DMS 273 (cell line): ENCODE results near the gene ARHGAP15.

Source experiments
- DNase-seq: peaks from one replicate; lab custom pipeline; 2025; ENCODE audit not compliant: unreplicated experiment; lab: John Stamatoyannopoulos, UW

The ARHGAP15 gene

GRCh38 chr2:143564419-143564818 is 435.2 kb downstream of the ARHGAP15 start:
- DNase-seq, result no peak

- DNase-seq, result no peak
Observed at GRCh38 chr2:143571747-143572146, 442.5 kb downstream of the ARHGAP15 start.

- no peak for DNase-seq
Observed at GRCh38 chr2:143572421-143572820, 443.2 kb downstream of the ARHGAP15 start.

GRCh38 chr2:143574069-143574468 is 444.9 kb downstream of the ARHGAP15 start:
- DNase-seq, result peak; percentile 7

GRCh38 chr2:143575340-143575739 is 446.1 kb downstream of the ARHGAP15 start:
- peak; percentile 44 for DNase-seq

- no peak for DNase-seq
Observed at GRCh38 chr2:143577489-143577888, 448.3 kb downstream of the ARHGAP15 start.

GRCh38 chr2:143579456-143579855 is 450.2 kb downstream of the ARHGAP15 start:
- no peak for DNase-seq

GRCh38 chr2:143581134-143581533 is 451.9 kb downstream of the ARHGAP15 start:
- no peak for DNase-seq

- DNase-seq, result peak; percentile 55
Observed at GRCh38 chr2:143582046-143582747, 453.0 kb downstream of the ARHGAP15 start.

- no peak for DNase-seq
Observed at GRCh38 chr2:143584936-143585335, 455.7 kb downstream of the ARHGAP15 start.

- DNase-seq, result no peak
Observed at GRCh38 chr2:143586119-143586518, 456.9 kb downstream of the ARHGAP15 start.

GRCh38 chr2:143588746-143589145 is 459.5 kb downstream of the ARHGAP15 start:
- no peak for DNase-seq

GRCh38 chr2:143594161-143594560 is 464.9 kb downstream of the ARHGAP15 start:
- no peak for DNase-seq

- DNase-seq, result no peak
Observed at GRCh38 chr2:143594745-143595144, 465.5 kb downstream of the ARHGAP15 start.

GRCh38 chr2:143600116-143600515 is 470.9 kb downstream of the ARHGAP15 start:
- DNase-seq, result no peak

- no peak for DNase-seq
Observed at GRCh38 chr2:143601828-143602227, 472.6 kb downstream of the ARHGAP15 start.

- no peak for DNase-seq
Observed at GRCh38 chr2:143603035-143603655, 473.9 kb downstream of the ARHGAP15 start.

- DNase-seq, result no peak
Observed at GRCh38 chr2:143603846-143604565, 474.8 kb downstream of the ARHGAP15 start.

- DNase-seq, result no peak
Observed at GRCh38 chr2:143604566-143604959, 475.3 kb downstream of the ARHGAP15 start.

GRCh38 chr2:143607231-143608062 is 478.2 kb downstream of the ARHGAP15 start:
- no peak for DNase-seq

GRCh38 chr2:143608063-143608423 is 478.8 kb downstream of the ARHGAP15 start:
- DNase-seq, result no peak
